ENCODE results near the gene PLA2G4E. TPM values are rescaled to one million over a fixed set of nuclear protein-coding genes. Genes with fewer than 3 reads are reported as not detected.

The PLA2G4E gene
- total and polyA plus RNA-seq, 2 of the 13 experiments (the other 11 are each of a cell fraction or from before 2014, with no cell fraction given): not detected

DNA sequence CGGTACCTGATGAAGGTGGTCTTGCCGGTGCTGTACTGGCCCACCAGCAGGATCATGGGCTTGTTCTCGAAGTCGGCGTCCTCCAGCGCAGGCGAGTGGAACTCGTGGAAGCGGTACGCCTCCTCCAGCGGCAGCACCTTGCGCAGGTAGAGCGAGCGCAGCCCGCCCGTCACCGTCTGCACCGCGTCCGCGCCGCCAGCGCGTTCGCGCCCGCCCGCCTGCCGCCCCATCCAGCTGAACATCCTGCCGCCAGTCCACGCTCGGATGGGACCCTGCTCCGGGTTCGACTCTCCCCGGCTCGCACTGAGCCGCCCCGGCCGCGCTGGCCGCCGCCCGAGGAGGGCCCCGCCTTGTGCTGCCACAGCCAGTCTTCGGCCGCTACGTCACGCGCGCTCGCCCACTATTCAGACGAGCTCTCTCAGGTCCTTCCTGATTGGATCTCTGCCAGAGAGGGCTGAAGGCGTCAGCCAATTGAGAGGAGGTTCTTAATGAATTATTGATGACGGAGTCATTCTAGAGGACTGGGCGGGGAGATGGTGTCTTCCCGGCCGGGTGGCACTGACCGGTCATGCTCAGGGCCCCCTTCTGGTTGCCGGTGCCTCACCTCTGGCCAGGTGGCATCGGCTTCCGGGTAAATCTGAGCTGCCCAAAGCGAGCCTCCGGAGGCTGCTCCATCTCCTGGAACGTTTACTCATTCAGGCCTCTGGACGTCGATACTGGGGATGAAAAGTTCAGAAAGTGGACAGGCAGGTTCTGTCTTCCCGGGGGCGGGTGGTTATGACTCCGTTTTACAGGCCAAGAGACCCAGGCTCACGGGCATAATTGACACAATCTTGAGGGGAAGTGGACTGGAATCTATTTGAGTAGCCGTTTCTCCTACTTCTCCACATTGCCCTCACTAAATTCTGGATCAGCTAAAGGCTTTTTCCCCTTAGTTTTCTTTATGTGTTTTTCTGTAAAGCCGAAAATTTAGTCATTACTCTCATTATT lies 48.3 kb downstream of the PLA2G4E start, which contains the start of gene EHD4 (continued):
- TF ChIP-seq, protein P1, sequence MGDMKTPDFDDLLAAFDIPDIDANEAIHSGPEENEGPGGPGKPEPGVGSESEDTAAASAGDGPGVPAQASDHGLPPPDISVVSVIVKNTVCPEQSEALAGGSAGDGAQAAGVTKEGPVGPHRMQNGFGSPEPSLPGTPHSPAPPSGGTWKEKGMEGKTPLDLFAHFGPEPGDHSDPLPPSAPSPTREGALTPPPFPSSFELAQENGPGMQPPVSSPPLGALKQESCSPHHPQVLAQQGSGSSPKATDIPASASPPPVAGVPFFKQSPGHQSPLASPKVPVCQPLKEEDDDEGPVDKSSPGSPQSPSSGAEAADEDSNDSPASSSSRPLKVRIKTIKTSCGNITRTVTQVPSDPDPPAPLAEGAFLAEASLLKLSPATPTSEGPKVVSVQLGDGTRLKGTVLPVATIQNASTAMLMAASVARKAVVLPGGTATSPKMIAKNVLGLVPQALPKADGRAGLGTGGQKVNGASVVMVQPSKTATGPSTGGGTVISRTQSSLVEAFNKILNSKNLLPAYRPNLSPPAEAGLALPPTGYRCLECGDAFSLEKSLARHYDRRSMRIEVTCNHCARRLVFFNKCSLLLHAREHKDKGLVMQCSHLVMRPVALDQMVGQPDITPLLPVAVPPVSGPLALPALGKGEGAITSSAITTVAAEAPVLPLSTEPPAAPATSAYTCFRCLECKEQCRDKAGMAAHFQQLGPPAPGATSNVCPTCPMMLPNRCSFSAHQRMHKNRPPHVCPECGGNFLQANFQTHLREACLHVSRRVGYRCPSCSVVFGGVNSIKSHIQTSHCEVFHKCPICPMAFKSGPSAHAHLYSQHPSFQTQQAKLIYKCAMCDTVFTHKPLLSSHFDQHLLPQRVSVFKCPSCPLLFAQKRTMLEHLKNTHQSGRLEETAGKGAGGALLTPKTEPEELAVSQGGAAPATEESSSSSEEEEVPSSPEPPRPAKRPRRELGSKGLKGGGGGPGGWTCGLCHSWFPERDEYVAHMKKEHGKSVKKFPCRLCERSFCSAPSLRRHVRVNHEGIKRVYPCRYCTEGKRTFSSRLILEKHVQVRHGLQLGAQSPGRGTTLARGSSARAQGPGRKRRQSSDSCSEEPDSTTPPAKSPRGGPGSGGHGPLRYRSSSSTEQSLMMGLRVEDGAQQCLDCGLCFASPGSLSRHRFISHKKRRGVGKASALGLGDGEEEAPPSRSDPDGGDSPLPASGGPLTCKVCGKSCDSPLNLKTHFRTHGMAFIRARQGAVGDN (CRISPR knock-in tag; IDR thresholded peaks at IDR 0.05): peak; percentile 80
- TF ChIP-seq NONO (IDR thresholded peaks at IDR 0.05): no peak
- TF ChIP-seq NONO (CRISPR knock-in tag; conservative IDR thresholded peaks at IDR 0.05): peak; percentile 78; the same call in 1 of the 2 replicates
- TF ChIP-seq YY1 (IDR thresholded peaks at IDR 0.05; ENCODE audit: insufficient read depth, insufficient replicate concordance, low read depth, low read length): peak; percentile 30
- no peak; the same call in 1 of the 2 replicates for TF ChIP-seq KLF12 (CRISPR knock-in tag; IDR thresholded peaks at IDR 0.05; ENCODE audit: borderline replicate concordance)
- TF ChIP-seq, protein P2, sequence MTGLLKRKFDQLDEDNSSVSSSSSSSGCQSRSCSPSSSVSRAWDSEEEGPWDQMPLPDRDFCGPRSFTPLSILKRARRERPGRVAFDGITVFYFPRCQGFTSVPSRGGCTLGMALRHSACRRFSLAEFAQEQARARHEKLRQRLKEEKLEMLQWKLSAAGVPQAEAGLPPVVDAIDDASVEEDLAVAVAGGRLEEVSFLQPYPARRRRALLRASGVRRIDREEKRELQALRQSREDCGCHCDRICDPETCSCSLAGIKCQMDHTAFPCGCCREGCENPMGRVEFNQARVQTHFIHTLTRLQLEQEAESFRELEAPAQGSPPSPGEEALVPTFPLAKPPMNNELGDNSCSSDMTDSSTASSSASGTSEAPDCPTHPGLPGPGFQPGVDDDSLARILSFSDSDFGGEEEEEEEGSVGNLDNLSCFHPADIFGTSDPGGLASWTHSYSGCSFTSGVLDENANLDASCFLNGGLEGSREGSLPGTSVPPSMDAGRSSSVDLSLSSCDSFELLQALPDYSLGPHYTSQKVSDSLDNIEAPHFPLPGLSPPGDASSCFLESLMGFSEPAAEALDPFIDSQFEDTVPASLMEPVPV (CRISPR knock-in tag; IDR thresholded peaks at IDR 0.05): peak; percentile 36; the same call in 1 of the 2 replicates
- no peak for TF ChIP-seq XBP1 (CRISPR knock-in tag; IDR thresholded peaks at IDR 0.05)
- no peak for TF ChIP-seq KDM5A (IDR thresholded peaks at IDR 0.05; ENCODE audit: borderline replicate concordance, low read length)
- TF ChIP-seq RARA (CRISPR knock-in tag; IDR thresholded peaks at IDR 0.05): peak; percentile 40
- TF ChIP-seq, protein P3, sequence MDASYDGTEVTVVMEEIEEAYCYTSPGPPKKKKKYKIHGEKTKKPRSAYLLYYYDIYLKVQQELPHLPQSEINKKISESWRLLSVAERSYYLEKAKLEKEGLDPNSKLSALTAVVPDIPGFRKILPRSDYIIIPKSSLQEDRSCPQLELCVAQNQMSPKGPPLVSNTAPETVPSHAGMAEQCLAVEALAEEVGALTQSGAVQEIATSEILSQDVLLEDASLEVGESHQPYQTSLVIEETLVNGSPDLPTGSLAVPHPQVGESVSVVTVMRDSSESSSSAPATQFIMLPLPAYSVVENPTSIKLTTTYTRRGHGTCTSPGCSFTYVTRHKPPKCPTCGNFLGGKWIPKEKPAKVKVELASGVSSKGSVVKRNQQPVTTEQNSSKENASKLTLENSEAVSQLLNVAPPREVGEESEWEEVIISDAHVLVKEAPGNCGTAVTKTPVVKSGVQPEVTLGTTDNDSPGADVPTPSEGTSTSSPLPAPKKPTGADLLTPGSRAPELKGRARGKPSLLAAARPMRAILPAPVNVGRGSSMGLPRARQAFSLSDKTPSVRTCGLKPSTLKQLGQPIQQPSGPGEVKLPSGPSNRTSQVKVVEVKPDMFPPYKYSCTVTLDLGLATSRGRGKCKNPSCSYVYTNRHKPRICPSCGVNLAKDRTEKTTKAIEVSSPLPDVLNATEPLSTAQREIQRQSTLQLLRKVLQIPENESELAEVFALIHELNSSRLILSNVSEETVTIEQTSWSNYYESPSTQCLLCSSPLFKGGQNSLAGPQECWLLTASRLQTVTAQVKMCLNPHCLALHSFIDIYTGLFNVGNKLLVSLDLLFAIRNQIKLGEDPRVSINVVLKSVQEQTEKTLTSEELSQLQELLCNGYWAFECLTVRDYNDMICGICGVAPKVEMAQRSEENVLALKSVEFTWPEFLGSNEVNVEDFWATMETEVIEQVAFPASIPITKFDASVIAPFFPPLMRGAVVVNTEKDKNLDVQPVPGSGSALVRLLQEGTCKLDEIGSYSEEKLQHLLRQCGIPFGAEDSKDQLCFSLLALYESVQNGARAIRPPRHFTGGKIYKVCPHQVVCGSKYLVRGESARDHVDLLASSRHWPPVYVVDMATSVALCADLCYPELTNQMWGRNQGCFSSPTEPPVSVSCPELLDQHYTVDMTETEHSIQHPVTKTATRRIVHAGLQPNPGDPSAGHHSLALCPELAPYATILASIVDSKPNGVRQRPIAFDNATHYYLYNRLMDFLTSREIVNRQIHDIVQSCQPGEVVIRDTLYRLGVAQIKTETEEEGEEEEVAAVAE (CRISPR knock-in tag; IDR thresholded peaks at IDR 0.05; ENCODE audit: borderline replicate concordance): peak; percentile 73
- no peak for TF ChIP-seq ZNF33B (CRISPR knock-in tag; IDR thresholded peaks at IDR 0.05)
- TF ChIP-seq ZSCAN31 (CRISPR knock-in tag; IDR thresholded peaks at IDR 0.05; ENCODE audit: low read depth): no peak; the same call in 1 of the 2 replicates
- TF ChIP-seq ZNF34 (CRISPR knock-in tag; IDR thresholded peaks at IDR 0.05; ENCODE audit: borderline replicate concordance): 0 out of 2 replicates have a peak, but pooled peaks have one; percentile 51
- no peak for TF ChIP-seq MTF2 (CRISPR knock-in tag; IDR thresholded peaks at IDR 0.05; ENCODE audit: borderline replicate concordance)
- no peak for TF ChIP-seq ZBTB20 (CRISPR knock-in tag; IDR thresholded peaks at IDR 0.05; ENCODE audit: borderline replicate concordance, low read depth)
- TF ChIP-seq ZNF326 (CRISPR knock-in tag; IDR thresholded peaks at IDR 0.05; ENCODE audit: borderline replicate concordance): no peak
- peak; percentile 31 for TF ChIP-seq ZNF331 (CRISPR knock-in tag; IDR thresholded peaks at IDR 0.05)
- 0 out of 2 replicates have a peak, but pooled peaks have one; percentile 30 for TF ChIP-seq ZNF766 (CRISPR knock-in tag; IDR thresholded peaks at IDR 0.05; ENCODE audit: borderline replicate concordance)

Data from HepG2 (cell line).